ENCODE measurements around the gene NSG1. TPM values are rescaled to one million over a fixed set of nuclear protein-coding genes. Genes with fewer than 3 reads are reported as not detected.

NSG1 gene
- polyA plus RNA-seq, 10 donors, result 1.3 to 19.7 (median 3.0) TPM

- DNase-seq, result no peak
These were observed 17.9 kb upstream of the NSG1 start for GRCh38 chr4:4368809-4369580.

GRCh38 chr4:4374388-4375098, 12.4 kb upstream of the NSG1 start:
- DNase-seq, result no peak

- no peak for DNase-seq
These were observed 10.8 kb upstream of the NSG1 start for GRCh38 chr4:4376074-4376473.

- no peak for DNase-seq
These were observed 9.7 kb upstream of the NSG1 start for GRCh38 chr4:4377191-4377590.

- DNase-seq, result peak; percentile 20 to 81 (median 78)
These were observed 9.0 kb upstream of the NSG1 start for GRCh38 chr4:4377732-4378460.

GRCh38 chr4:4379540-4380087, 7.3 kb upstream of the NSG1 start:
- DNase-seq, result no peak

GRCh38 chr4:4383085-4383484, 3.8 kb upstream of the NSG1 start:
- no peak for DNase-seq

- no peak for DNase-seq
These were observed 2.1 kb upstream of the NSG1 start for GRCh38 chr4:4384837-4385236.

GRCh38 chr4:4385729-4386295, 1.1 kb upstream of the NSG1 start:
- DNase-seq, result no peak

- peak in 1 of 3 donors; percentile 32 for DNase-seq
These were observed 586 bp upstream of the NSG1 start for GRCh38 chr4:4386296-4386735.

- DNase-seq, result no peak
These were observed 819 bp downstream of the NSG1 start for GRCh38 chr4:4387531-4388310.

GRCh38 chr4:4388311-4388790, 1.4 kb downstream of the NSG1 start:
- no peak for DNase-seq

GRCh38 chr4:4388836-4389575, 2.1 kb downstream of the NSG1 start:
- DNase-seq, result no peak

- no peak for DNase-seq
These were observed 3.1 kb downstream of the NSG1 start for GRCh38 chr4:4390046-4390445.

GRCh38 chr4:4390515-4391240, 3.8 kb downstream of the NSG1 start:
- no peak for DNase-seq

- DNase-seq, result no peak
These were observed 5.0 kb downstream of the NSG1 start for GRCh38 chr4:4391866-4392265.

- no peak for DNase-seq
These were observed 5.7 kb downstream of the NSG1 start for GRCh38 chr4:4392501-4393183.

GRCh38 chr4:4394644-4395043, 7.7 kb downstream of the NSG1 start:
- DNase-seq, result no peak

GRCh38 chr4:4395371-4395770, 8.5 kb downstream of the NSG1 start:
- no peak for DNase-seq

Measured in muscle of back (tissue), 11 donors.